Right atrium auricular region (tissue), 2 donors: ENCODE measurements around the gene SYNE2. TPM values are rescaled to one million over a fixed set of nuclear protein-coding genes. Genes with fewer than 3 reads are reported as not detected.
"Not testable (repeated sequence)": the region's sequence is repeated elsewhere in the genome, so short reads cannot be mapped to it uniquely, and the experiment has no call there.

Experiments
- DNase-seq: peaks from one replicate; pipeline ENCODE4 v3.0.0-alpha.2; 2019; ENCODE audit warnings: low spot score
- H3K27ac ChIP-seq, 2 donors: fragments of 200-600 bp; sonication (generic); 1 replicate in 1 of 2; 2 replicates in 1 of 2; pipeline ENCODE4 v1.5.1; 2016 to 2019
- H3K27me3 ChIP-seq, 2 donors: fragments of 200-600 bp; sonication (generic); one replicate each; pipeline versions ENCODE4 v1.5.1 to v1.6.0; 2017 to 2019
- H3K36me3 ChIP-seq: fragments of 200-600 bp; sonication (generic); one replicate; pipeline ENCODE4 v1.5.1; 2016
- H3K4me1 ChIP-seq, 2 donors: fragments of 200-600 bp; sonication (generic); one replicate each; pipeline versions ENCODE4 v1.5.1 to v1.6.0; 2017 to 2019
- H3K4me3 ChIP-seq, 2 donors: fragments of 200-600 bp; sonication (generic); 1 replicate in 1 of 2; 2 replicates in 1 of 2; pipeline ENCODE4 v1.5.1; 2017 to 2019; ENCODE audit warnings: mild to moderate bottlenecking in 1 of 2, moderate library complexity in 1 of 2
- H3K9me3 ChIP-seq, 2 donors: fragments of 200-600 bp; sonication (generic); one replicate each; pipeline ENCODE4 v1.5.1; 2019
- CTCF ChIP-seq, 2 donors: fragments of 200-600 bp; sonication (generic); IDR thresholded peaks; one replicate each; pipeline ENCODE4 v1.5.1; 2019; ENCODE audit warnings: antibody characterized with exemption in 2 of 2
- total RNA-seq, 2 donors: library from RNA; depleted of rRNA; stranded (reverse); fragments of >200 nt; gene quantifications; one replicate each; pipeline ENCODE4 v1.1.0, GENCODE V29; 2016

The SYNE2 gene
- total RNA-seq, 2 donors from 2014 or later, result 149 to 202 TPM

- no peaks in the 10 kb centered on the region for H3K4me1 ChIP-seq
- H3K27me3 ChIP-seq, result no peaks in the 10 kb centered on the region
- no peak overlapping the region for H3K27ac ChIP-seq
- TF ChIP-seq CTCF (IDR thresholded peaks at IDR 0.05), result no peak
- no peak overlapping the region for H3K4me3 ChIP-seq
- H3K36me3 ChIP-seq, result no peaks in the 10 kb centered on the region
- H3K9me3 ChIP-seq, result peaks cover 0 to 6% of the 10 kb centered on the region in 2 donors
- no peak for DNase-seq
These were observed 159.2 kb downstream of the SYNE2 start for GRCh38 chr14:64012003-64012402.

- DNase-seq, result no peak
- no peak overlapping the region for H3K27ac ChIP-seq
These were observed 159.9 kb downstream of the SYNE2 start for GRCh38 chr14:64012720-64013119.

GRCh38 chr14:64025479-64025878 lies 172.7 kb downstream of the SYNE2 start:
- no peak overlapping the region for H3K4me3 ChIP-seq
- peaks cover 53% of the 10 kb centered on the region for H3K36me3 ChIP-seq
- H3K27me3 ChIP-seq, result no peaks in the 10 kb centered on the region
- no peak for DNase-seq
- H3K9me3 ChIP-seq, result no peaks in the 10 kb centered on the region
- no peak overlapping the region for H3K27ac ChIP-seq
- TF ChIP-seq CTCF (IDR thresholded peaks at IDR 0.05), result no peak
- no peaks in the 10 kb centered on the region for H3K4me1 ChIP-seq

More at GRCh38 chr14:64012720-64013119, 159.9 kb downstream of the SYNE2 start:
- TF ChIP-seq CTCF (IDR thresholded peaks at IDR 0.05), result no peak
- Histone ChIP-seq H3K36me3 (no peaks in the 10 kb centered on the region), H3K27me3 (no peaks in the 10 kb centered on the region), H3K4me1 (no peaks in the 10 kb centered on the region), H3K9me3 (peaks cover 0 to 6% of the 10 kb centered on the region in 2 donors), H3K4me3 (no peak overlapping the region)

GRCh38 chr14:64026600-64026999 lies 173.8 kb downstream of the SYNE2 start:
- Histone ChIP-seq H3K27ac (no peak overlapping the region), H3K4me1 (no peaks in the 10 kb centered on the region), H3K4me3 (no peak overlapping the region), H3K9me3 (no peaks in the 10 kb centered on the region), H3K36me3 (peaks cover 58% of the 10 kb centered on the region), H3K27me3 (no peaks in the 10 kb centered on the region)
- TF ChIP-seq CTCF (IDR thresholded peaks at IDR 0.05), result no peak
- DNase-seq, result no peak

GRCh38 chr14:64035143-64035542 lies 182.3 kb downstream of the SYNE2 start:
- no peak overlapping the region for H3K4me3 ChIP-seq
- DNase-seq, result no peak
- H3K27ac ChIP-seq, result no peak overlapping the region
- H3K4me1 ChIP-seq, result no peaks in the 10 kb centered on the region
- no peaks in the 10 kb centered on the region for H3K9me3 ChIP-seq
- no peak for TF ChIP-seq CTCF (IDR thresholded peaks at IDR 0.05)
- peaks cover 9% of the 10 kb centered on the region for H3K36me3 ChIP-seq
- no peaks in the 10 kb centered on the region for H3K27me3 ChIP-seq

- not testable (repeated sequence) for H3K4me3 ChIP-seq, H3K4me1 ChIP-seq, H3K27me3 ChIP-seq, DNase-seq, H3K36me3 ChIP-seq, H3K9me3 ChIP-seq, H3K27ac ChIP-seq
These were observed 185.3 kb downstream of the SYNE2 start for GRCh38 chr14:64037869-64038745.
